ENCODE results near the gene NR4A1.

NR4A1 gene

DNA sequence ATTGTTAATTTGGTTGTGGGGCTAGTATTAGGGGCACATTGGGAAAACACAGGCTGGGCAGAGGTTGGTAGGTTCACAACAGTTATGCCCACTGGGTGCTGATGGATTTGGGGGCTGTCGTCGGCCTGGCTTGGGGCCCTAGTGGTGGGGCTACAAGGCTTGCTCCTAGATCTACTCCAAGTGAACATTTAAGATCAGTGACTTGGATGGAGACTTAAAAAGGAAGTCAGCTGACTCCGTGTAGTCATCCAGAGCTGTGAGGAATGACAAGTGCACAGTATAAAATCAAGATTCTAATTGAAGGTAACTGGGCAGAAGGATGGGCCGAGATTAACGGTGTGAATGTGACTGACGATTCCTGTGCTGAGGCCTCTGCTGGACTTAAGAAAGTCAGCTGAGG, 12.8 kb upstream of the NR4A1 start:
- Histone ChIP-seq H3K4me2 (ENCODE audit: low read depth, low read length, poor library complexity, severe bottlenecking) (no peak overlapping the region), H4K20me1 (ENCODE audit: low read depth, low read length) (no peaks in the 10 kb centered on the region), H3F3A (ENCODE audit: insufficient read depth) (peaks cover 12% of the 10 kb centered on the region; the same call in 1 of the 2 replicates), H3K27ac (ENCODE audit: low read depth, low read length) (no peak overlapping the region), H3K9ac (ENCODE audit: low read length) (no peak overlapping the region), H3K36me3 (ENCODE audit: low read length) (no peaks in the 10 kb centered on the region), H3K9me3 (ENCODE audit: insufficient read depth, low read length) (no peaks in the 10 kb centered on the region), H3K27me3 (ENCODE audit: low read length) (no peaks in the 10 kb centered on the region), H3K4me3 (ENCODE audit: insufficient read depth, low read length, poor library complexity, severe bottlenecking) (no peak overlapping the region), H3K79me2 (ENCODE audit: insufficient read depth, low read length) (no peaks in the 10 kb centered on the region), H3K9me2 (replicated peaks; ENCODE audit: insufficient read depth, low read length) (no peaks in the 10 kb centered on the region), H2AFZ (ENCODE audit: low read depth, low read length, severe bottlenecking) (no peak overlapping the region)
- TF ChIP-seq EZH2phosphoT487 (conservative IDR thresholded peaks at IDR 0.05; ENCODE audit: low read length) (no peak), CTCF (IDR thresholded peaks at IDR 0.05; ENCODE audit: insufficient read depth, low read length, poor library complexity, severe bottlenecking) (no peak)

- H3K4me2 ChIP-seq (ENCODE audit: low read depth, low read length, poor library complexity, severe bottlenecking) = no peak overlapping the region
- no peaks in the 10 kb centered on the region for H3K27me3 ChIP-seq (ENCODE audit: low read length)
- H3F3A ChIP-seq (ENCODE audit: insufficient read depth) = 0 out of 2 replicates have a peak, but pooled peaks cover 7% of the 10 kb centered on the region
- H3K4me3 ChIP-seq (ENCODE audit: insufficient read depth, low read length, poor library complexity, severe bottlenecking) = no peak overlapping the region
- no peak overlapping the region for H3K9ac ChIP-seq (ENCODE audit: low read length)
- H3K9me2 ChIP-seq (replicated peaks; ENCODE audit: insufficient read depth, low read length) = no peaks in the 10 kb centered on the region
- no peaks in the 10 kb centered on the region for H4K20me1 ChIP-seq (ENCODE audit: low read depth, low read length)
- no peaks in the 10 kb centered on the region for H3K79me2 ChIP-seq (ENCODE audit: insufficient read depth, low read length)
- no peak overlapping the region for H3K27ac ChIP-seq (ENCODE audit: low read depth, low read length)
- H3K9me3 ChIP-seq (ENCODE audit: insufficient read depth, low read length) = no peaks in the 10 kb centered on the region
- no peak for TF ChIP-seq EZH2phosphoT487 (conservative IDR thresholded peaks at IDR 0.05; ENCODE audit: low read length)
- H2AFZ ChIP-seq (ENCODE audit: low read depth, low read length, severe bottlenecking) = no peak overlapping the region
- H3K36me3 ChIP-seq (ENCODE audit: low read length) = no peaks in the 10 kb centered on the region
Measured at GRCh38 chr12:52041035-52041434, 10.2 kb upstream of the NR4A1 start.

GRCh38 chr12:52041695-52042123, 9.5 kb upstream of the NR4A1 start:
- Histone ChIP-seq H3K4me3 (ENCODE audit: insufficient read depth, low read length, poor library complexity, severe bottlenecking) (peak overlapping the region; percentile 12), H3K27me3 (ENCODE audit: low read length) (no peaks in the 10 kb centered on the region), H3K9me3 (ENCODE audit: insufficient read depth, low read length) (no peaks in the 10 kb centered on the region), H4K20me1 (ENCODE audit: low read depth, low read length) (no peaks in the 10 kb centered on the region), H3K79me2 (ENCODE audit: insufficient read depth, low read length) (no peaks in the 10 kb centered on the region), H3F3A (ENCODE audit: insufficient read depth) (0 out of 2 replicates have a peak, but pooled peaks cover under 1% of the 10 kb centered on the region), H3K9ac (ENCODE audit: low read length) (peak overlapping the region; percentile 36; the same call in 1 of the 2 replicates), H3K4me2 (ENCODE audit: low read depth, low read length, poor library complexity, severe bottlenecking) (peak overlapping the region; percentile 42), H3K36me3 (ENCODE audit: low read length) (no peaks in the 10 kb centered on the region), H3K9me2 (replicated peaks; ENCODE audit: insufficient read depth, low read length) (no peaks in the 10 kb centered on the region), H3K27ac (ENCODE audit: low read depth, low read length) (no peak overlapping the region), H2AFZ (ENCODE audit: low read depth, low read length, severe bottlenecking) (no peak overlapping the region)
- TF ChIP-seq CTCF (IDR thresholded peaks at IDR 0.05; ENCODE audit: insufficient read depth, low read length, poor library complexity, severe bottlenecking) (peak; percentile 34), EZH2phosphoT487 (conservative IDR thresholded peaks at IDR 0.05; ENCODE audit: low read length) (no peak)

- no peaks in the 10 kb centered on the region for H3K36me3 ChIP-seq (ENCODE audit: low read length)
- H3K27ac ChIP-seq (ENCODE audit: low read depth, low read length) = no peak overlapping the region
- no peak overlapping the region for H3K4me3 ChIP-seq (ENCODE audit: insufficient read depth, low read length, poor library complexity, severe bottlenecking)
- peak overlapping the region; percentile 42 for H3K4me2 ChIP-seq (ENCODE audit: low read depth, low read length, poor library complexity, severe bottlenecking)
- H3K9me2 ChIP-seq (replicated peaks; ENCODE audit: insufficient read depth, low read length) = no peaks in the 10 kb centered on the region
- TF ChIP-seq EZH2phosphoT487 (conservative IDR thresholded peaks at IDR 0.05; ENCODE audit: low read length) = no peak
- TF ChIP-seq CTCF (IDR thresholded peaks at IDR 0.05; ENCODE audit: insufficient read depth, low read length, poor library complexity, severe bottlenecking) = no peak
- no peaks in the 10 kb centered on the region for H3K27me3 ChIP-seq (ENCODE audit: low read length)
- no peaks in the 10 kb centered on the region for H3K79me2 ChIP-seq (ENCODE audit: insufficient read depth, low read length)
- H3K9ac ChIP-seq (ENCODE audit: low read length) = peak overlapping the region; percentile 36; the same call in 1 of the 2 replicates
- H4K20me1 ChIP-seq (ENCODE audit: low read depth, low read length) = no peaks in the 10 kb centered on the region
- no peaks in the 10 kb centered on the region for H3F3A ChIP-seq (ENCODE audit: insufficient read depth)
- no peak overlapping the region for H2AFZ ChIP-seq (ENCODE audit: low read depth, low read length, severe bottlenecking)
- H3K9me3 ChIP-seq (ENCODE audit: insufficient read depth, low read length) = no peaks in the 10 kb centered on the region
Measured at GRCh38 chr12:52042706-52043385, 8.4 kb upstream of the NR4A1 start.
